Measurements from ENCODE around the gene DTNB.

Gene DTNB

GRCh38 chr2:25372405-25373268, 300.7 kb downstream of the DTNB start:
- H3K4me3 Mint-ChIP-seq, result no peak overlapping the region
- peaks cover 3% of the 10 kb centered on the region for H3K36me3 Mint-ChIP-seq (ENCODE audit: low read depth)
- peaks cover 21% of the 10 kb centered on the region for H3K4me1 Mint-ChIP-seq (ENCODE audit: low read depth)
- H3K27me3 Mint-ChIP-seq, result no peaks in the 10 kb centered on the region
- H3K9me3 Mint-ChIP-seq, result no peaks in the 10 kb centered on the region
- no peak for DNase-seq
- H3K27ac Mint-ChIP-seq, result peak overlapping the region; percentile 12

DNA sequence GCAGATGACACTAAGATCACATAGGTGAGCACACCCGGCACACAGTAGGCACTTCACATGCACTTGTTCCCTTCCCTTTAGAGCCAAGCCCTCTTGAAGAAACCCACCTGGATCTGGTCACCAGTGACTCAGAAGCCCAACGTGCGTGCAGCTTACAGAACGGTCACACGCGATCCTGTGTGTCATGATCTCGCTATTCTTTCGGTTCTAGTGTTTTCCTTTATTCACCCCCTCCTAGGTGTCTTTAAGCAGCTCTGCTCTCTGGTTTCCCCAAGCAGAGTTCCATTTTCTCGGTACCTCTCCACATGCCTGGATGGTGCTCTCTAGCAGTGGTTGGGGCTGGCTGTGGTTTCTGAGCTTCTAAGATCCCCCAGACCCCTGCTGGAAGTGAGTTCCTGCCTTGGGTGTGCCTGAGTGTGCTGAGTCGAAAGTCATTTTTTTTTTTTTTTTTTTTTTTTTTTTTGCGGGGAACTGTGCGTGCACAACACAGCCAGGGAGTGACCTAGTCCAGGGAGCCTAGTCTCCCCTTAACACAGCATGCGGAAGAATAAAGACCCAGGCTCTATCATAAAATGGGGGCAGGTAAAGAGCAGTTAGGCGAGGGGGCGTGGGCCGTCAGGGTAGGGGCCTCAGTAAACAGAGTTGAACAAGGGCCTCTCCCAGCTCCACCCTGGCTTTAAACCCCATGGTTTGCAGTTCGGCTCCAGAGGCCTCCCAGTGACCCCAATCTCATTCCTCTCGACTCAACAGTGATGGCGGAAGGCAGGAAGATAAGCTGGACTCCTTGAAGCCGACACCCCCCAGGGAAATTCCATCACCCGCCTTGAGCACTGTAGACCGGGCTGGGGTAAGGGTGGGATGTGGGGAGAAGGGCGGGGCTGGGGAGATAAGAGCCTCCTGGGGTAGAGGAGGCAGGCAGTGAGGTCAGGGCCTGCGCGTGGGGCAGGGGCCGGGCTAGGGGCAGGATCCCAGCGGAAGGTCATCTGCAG, 301.8 kb downstream of the DTNB start:
- H3K27ac Mint-ChIP-seq, result peak overlapping the region; percentile 3

DNA sequence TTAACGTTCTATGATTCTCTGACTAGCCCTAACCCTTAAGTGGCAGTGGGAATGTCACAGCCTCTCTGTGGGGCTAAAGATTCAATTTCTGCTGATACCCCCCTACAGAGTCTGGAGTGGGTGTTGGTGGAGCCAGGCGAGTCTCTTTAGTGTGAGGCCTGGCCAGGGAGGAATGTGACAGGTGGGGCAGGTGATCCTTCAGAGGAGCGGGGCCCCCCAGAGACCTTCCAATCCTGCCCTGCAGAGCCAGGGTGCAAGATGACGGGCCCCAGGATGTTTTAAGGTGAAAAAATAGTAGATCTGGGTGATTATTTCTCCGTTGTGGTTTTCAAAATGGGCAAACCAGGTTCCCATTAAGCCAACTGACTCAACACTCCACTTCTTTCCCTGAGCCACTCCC, 303.5 kb downstream of the DTNB start:
- no peaks in the 10 kb centered on the region for H3K9me3 Mint-ChIP-seq
- DNase-seq, result peak; percentile 12
- H3K4me3 Mint-ChIP-seq, result no peak overlapping the region
- H3K36me3 Mint-ChIP-seq (ENCODE audit: low read depth), result no peaks in the 10 kb centered on the region
- peaks cover 4% of the 10 kb centered on the region for H3K4me1 Mint-ChIP-seq (ENCODE audit: low read depth)
- H3K27me3 Mint-ChIP-seq, result no peaks in the 10 kb centered on the region
- no peak overlapping the region for H3K27ac Mint-ChIP-seq

More for the DNA sequence above, 301.8 kb downstream of the DTNB start:
- Mint-ChIP-seq H3K27me3 (no peaks in the 10 kb centered on the region), H3K9me3 (no peaks in the 10 kb centered on the region), H3K4me3 (no peak overlapping the region), H3K4me1 (ENCODE audit: low read depth) (peaks cover 12% of the 10 kb centered on the region), H3K36me3 (ENCODE audit: low read depth) (no peaks in the 10 kb centered on the region)
- DNase-seq, result no peak

DNA sequence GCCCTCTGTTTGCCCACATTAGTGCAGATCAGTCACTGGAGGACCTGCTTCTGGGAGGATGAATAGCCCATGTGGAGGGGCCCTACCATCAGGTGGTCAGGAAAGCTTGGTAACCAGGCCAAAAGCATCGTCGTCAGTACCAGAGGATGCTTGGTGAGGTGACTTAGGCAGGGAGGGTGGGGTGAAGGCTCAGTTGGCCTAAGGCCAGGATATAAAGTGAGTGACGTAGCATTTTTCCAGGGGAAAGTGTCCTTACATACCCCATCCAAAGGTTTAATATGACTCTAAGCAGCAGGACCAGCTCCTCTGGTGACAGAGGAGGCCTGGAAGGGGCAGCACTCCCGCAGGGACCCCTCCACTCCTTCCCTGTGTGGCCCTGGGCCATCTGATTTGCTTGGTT, 303.9 kb downstream of the DTNB start:
- Mint-ChIP-seq H3K9me3 (no peaks in the 10 kb centered on the region), H3K4me3 (no peak overlapping the region), H3K4me1 (ENCODE audit: low read depth) (peaks cover 6% of the 10 kb centered on the region), H3K27me3 (no peaks in the 10 kb centered on the region), H3K27ac (no peak overlapping the region), H3K36me3 (ENCODE audit: low read depth) (no peaks in the 10 kb centered on the region)
- peak; percentile 16 for DNase-seq

- no peaks in the 10 kb centered on the region for H3K27me3 Mint-ChIP-seq
- no peak for DNase-seq
- no peaks in the 10 kb centered on the region for H3K36me3 Mint-ChIP-seq (ENCODE audit: low read depth)
- no peaks in the 10 kb centered on the region for H3K9me3 Mint-ChIP-seq
- no peak overlapping the region for H3K4me3 Mint-ChIP-seq
- peaks cover 8% of the 10 kb centered on the region for H3K4me1 Mint-ChIP-seq (ENCODE audit: low read depth)
- no peak overlapping the region for H3K27ac Mint-ChIP-seq
Measured at GRCh38 chr2:25368660-25369059, 304.7 kb downstream of the DTNB start.

DNA sequence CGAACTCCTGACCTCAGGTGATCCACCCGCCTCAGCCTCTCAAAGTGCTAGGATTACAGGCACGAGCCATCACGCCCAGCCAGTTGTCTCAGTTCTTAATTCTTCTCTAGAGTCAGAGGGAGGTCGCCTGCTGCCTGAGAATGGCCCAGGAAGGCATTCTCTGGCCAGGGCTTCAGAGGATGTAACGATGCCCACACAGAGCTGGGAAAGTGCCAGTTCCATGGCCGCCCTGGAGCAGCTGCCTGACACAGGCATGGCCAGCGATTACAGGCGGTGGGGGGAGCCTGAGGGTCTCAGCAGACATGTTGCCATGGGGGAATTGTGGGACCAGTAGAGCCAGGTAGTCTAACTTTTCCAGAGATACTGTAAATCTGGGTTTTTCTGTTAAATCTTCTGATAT, 306.1 kb downstream of the DTNB start:
- no peaks in the 10 kb centered on the region for H3K27me3 Mint-ChIP-seq
- no peaks in the 10 kb centered on the region for H3K9me3 Mint-ChIP-seq
- no peak overlapping the region for H3K4me3 Mint-ChIP-seq
- no peak overlapping the region for H3K27ac Mint-ChIP-seq
- no peak for DNase-seq
- no peaks in the 10 kb centered on the region for H3K36me3 Mint-ChIP-seq (ENCODE audit: low read depth)
- peaks cover 19% of the 10 kb centered on the region for H3K4me1 Mint-ChIP-seq (ENCODE audit: low read depth)

DNA sequence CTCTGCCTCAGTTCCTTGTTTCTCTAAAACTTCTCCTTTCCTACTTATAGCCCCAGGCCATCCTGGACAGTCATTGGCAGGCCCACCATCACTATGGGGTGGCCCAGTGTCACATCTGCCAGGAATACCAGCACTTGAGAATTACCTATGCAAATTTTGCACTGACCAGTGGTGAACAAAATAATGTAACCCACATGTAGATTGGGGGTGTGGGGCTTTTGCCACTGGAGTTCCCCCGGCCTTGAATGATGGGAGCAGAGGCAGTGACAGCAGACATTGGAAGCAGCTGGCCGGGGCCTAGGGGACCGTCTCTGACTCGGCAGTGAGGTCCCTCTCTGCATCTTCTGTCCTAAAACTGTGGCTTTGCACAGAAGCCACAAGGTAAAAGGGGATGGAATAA, 306.7 kb downstream of the DTNB start:
- no peaks in the 10 kb centered on the region for H3K36me3 Mint-ChIP-seq (ENCODE audit: low read depth)
- H3K4me1 Mint-ChIP-seq (ENCODE audit: low read depth), result peaks cover 23% of the 10 kb centered on the region
- no peak overlapping the region for H3K27ac Mint-ChIP-seq
- DNase-seq, result no peak
- H3K27me3 Mint-ChIP-seq, result no peaks in the 10 kb centered on the region
- no peaks in the 10 kb centered on the region for H3K9me3 Mint-ChIP-seq
- no peak overlapping the region for H3K4me3 Mint-ChIP-seq

DNA sequence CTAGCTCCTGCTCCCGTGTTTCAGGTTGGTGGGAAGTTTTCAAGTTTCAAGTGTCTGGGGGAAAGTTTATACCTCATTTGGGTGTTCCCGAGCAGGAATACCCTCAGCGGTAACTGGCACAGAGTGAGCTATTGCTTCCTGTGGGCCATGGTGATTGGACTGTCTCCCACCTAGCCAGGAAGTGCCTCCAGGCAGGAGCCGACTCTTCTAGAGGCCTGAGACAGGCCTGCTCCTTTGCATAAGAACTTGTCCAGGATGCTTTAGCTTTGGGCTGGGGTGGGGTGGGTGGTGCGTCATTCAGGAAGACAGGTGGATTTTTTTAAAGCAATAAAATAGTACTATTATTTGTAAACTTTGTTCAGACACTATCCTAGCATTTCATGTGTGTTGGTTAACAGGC, 308.1 kb downstream of the DTNB start:
- H3K27ac Mint-ChIP-seq, result peak overlapping the region; percentile 20

DNA sequence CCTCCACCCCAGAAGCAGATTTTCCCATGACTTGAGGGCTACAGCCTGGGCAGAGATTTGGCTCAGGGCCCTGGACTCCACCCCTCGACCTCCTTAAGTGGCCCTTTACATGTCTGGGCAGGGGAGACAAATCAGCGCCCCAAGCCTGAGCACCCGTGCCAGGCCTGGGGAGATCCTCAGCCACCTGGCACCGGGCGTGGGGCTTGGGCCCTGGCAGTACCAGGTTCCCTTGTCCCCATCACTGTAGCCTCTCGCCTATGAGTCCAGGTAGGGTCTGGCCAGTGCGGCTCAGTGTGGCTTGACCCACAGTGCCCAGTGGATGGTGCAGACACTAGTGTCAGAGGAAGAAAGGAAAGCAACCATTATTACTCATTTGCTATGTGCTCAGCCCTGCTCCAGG, 309.6 kb downstream of the DTNB start:
- H3K4me3 Mint-ChIP-seq, result peak overlapping the region; percentile 6
- H3K4me1 Mint-ChIP-seq (ENCODE audit: low read depth), result peaks cover 21% of the 10 kb centered on the region
- no peak for DNase-seq
- no peaks in the 10 kb centered on the region for H3K27me3 Mint-ChIP-seq
- H3K36me3 Mint-ChIP-seq (ENCODE audit: low read depth), result no peaks in the 10 kb centered on the region
- H3K9me3 Mint-ChIP-seq, result no peaks in the 10 kb centered on the region
- H3K27ac Mint-ChIP-seq, result peak overlapping the region; percentile 13

More for the DNA sequence above, 308.1 kb downstream of the DTNB start:
- Mint-ChIP-seq H3K9me3 (no peaks in the 10 kb centered on the region), H3K36me3 (ENCODE audit: low read depth) (no peaks in the 10 kb centered on the region), H3K27me3 (no peaks in the 10 kb centered on the region), H3K4me1 (ENCODE audit: low read depth) (peaks cover 21% of the 10 kb centered on the region), H3K4me3 (no peak overlapping the region)
- no peak for DNase-seq

DNA sequence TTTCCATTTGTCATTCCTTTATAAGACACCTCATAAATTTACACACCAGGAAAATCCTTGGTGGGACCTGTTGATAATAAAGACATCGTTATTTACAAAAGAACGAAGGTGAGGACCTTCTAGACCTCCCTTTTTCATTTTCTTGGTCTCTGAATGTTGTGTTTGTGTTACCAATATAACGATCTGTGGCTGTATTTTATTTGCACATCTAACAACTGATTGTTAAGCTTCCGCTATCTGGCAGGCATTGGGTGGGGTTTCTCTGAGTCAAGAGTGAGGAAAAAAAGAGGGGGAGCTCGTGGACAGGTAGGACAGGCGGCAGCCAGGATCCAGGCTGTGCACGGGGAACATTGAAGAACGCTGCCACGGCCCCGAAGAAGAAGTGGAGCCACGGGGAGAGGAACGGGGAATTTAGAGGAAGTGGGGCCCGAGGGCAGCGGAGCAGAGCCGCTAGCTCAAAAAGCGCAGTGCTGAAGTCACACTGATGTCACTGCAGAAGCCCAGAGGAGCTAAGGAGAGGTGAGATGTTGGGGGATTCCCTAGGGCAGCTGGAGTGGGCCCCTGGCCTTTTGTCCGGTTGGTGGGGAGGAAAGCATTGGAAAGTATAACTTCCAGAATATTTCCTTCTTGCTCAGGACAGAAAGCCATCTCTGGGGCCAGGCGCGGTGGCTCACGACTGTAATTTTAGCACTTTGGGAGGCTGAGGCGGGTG, 310.8 kb downstream of the DTNB start:
- no peaks in the 10 kb centered on the region for H3K27me3 Mint-ChIP-seq
- peak; percentile 78 for DNase-seq
- no peaks in the 10 kb centered on the region for H3K9me3 Mint-ChIP-seq
- peaks cover 21% of the 10 kb centered on the region for H3K4me1 Mint-ChIP-seq (ENCODE audit: low read depth)
- peak overlapping the region; percentile 98 for H3K27ac Mint-ChIP-seq
- H3K4me3 Mint-ChIP-seq, result peak overlapping the region; percentile 83
- H3K36me3 Mint-ChIP-seq (ENCODE audit: low read depth), result no peaks in the 10 kb centered on the region

- Mint-ChIP-seq H3K4me3 (peak overlapping the region; percentile 83), H3K9me3 (no peaks in the 10 kb centered on the region), H3K36me3 (ENCODE audit: low read depth) (no peaks in the 10 kb centered on the region), H3K27ac (peak overlapping the region; percentile 98), H3K4me1 (ENCODE audit: low read depth) (peaks cover 21% of the 10 kb centered on the region), H3K27me3 (no peaks in the 10 kb centered on the region)
- DNase-seq, result peak; percentile 99
Measured at GRCh38 chr2:25362049-25362433, 311.3 kb downstream of the DTNB start.

DNA sequence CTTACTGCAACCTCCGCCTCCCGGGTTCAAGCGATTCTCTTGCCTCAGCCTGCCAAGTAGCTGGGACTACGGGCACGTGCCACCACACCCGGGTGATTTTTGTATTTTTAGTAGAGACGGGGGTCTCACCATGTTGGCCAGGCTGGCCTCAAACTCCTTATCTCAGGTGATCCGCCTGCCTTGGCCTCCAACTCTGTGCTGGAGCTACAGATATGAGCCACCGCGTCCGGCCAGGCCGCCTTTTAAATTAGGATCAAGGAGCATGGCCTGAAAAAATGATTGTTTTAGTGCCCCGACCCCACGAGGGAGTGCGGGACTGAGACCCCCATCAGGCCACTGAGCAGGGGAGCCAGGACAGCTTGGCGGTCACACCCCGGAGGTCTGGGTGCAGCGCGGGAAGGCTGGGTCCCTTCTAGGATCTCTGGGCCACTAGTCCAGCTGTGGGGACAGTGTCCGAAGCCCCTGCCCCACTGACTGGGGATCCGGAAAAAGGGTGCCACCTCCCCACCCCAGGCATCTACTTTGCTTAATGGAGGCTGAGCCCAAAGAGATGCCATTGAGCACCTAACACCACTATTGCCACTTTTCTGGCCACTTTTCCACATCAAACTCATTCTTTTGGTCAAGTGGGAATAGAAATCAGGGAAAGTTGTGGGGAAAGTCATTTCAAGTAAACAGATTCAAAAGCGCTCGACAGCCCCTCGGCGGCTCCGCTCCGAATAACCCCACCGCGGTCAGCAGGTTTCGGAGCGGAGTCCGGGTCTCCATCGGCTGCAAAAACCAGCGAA, 311.9 kb downstream of the DTNB start:
- no peak for DNase-seq
- H3K27me3 Mint-ChIP-seq, result no peaks in the 10 kb centered on the region
- H3K9me3 Mint-ChIP-seq, result no peaks in the 10 kb centered on the region
- H3K36me3 Mint-ChIP-seq (ENCODE audit: low read depth), result no peaks in the 10 kb centered on the region
- peak overlapping the region; percentile 98 for H3K27ac Mint-ChIP-seq
- peak overlapping the region; percentile 83 for H3K4me3 Mint-ChIP-seq
- peaks cover 21% of the 10 kb centered on the region for H3K4me1 Mint-ChIP-seq (ENCODE audit: low read depth)

GRCh38 chr2:25358836-25359235, 314.5 kb downstream of the DTNB start:
- H3K27ac Mint-ChIP-seq, result no peak overlapping the region
- no peaks in the 10 kb centered on the region for H3K27me3 Mint-ChIP-seq
- peaks cover 25% of the 10 kb centered on the region for H3K4me1 Mint-ChIP-seq (ENCODE audit: low read depth)

More at GRCh38 chr2:25358836-25359235, 314.5 kb downstream of the DTNB start:
- no peaks in the 10 kb centered on the region for H3K9me3 Mint-ChIP-seq
- DNase-seq, result no peak
- H3K36me3 Mint-ChIP-seq (ENCODE audit: low read depth), result no peaks in the 10 kb centered on the region
- no peak overlapping the region for H3K4me3 Mint-ChIP-seq
